Endometrium (tissue), 2 donors: ENCODE data around the gene ADNP.

Source experiments
- FAIRE-seq: peaks from 2 replicates; lab custom pipeline; 2012; peaks lifted over from hg19 to GRCh38; lab: Jason Lieb, UNC
- donor health status: control.
- donor health status: control.

The ADNP gene

DNA sequence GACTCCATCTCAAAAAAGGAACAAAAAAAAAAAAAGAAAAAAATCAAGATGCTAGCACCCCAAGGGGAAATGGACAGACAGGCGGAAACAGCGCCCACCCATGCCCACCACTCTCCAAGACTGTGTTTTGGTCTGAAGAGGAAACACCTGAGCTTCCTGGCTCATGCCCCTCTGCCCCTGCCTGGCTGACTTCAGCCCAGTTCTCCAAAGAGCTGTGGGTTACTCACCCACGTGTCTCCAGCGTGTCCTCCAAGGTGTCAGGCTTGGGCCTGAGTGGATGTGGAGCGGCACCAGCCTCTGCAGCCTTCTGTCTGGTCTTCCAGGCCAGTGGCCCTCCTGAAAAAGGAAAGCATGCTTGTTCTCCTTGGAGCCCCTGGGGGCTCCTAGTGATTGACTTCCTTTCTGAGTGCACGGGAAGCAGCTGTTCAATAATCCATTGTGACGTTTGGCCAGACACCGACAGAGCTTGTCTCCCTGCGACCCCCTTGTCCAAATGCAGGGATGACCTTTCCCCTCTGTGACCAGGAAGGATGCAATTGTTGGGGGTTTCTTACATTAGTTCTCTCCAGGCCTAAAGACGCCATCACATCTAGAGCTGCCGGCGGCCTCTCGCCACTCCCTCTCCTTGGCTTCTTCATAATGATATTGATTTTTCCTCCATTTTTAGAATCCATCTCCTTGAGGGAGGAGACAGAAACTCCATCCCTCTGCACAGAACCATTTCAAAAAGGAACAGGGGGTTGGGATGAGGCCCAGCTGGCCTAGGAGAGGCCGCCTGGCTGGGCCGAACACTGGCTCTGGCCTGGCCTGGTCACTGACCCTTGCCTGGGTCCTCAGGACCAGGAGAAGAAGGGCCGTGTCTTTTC is 58.4 kb downstream of the ADNP start:
- no peak for FAIRE-seq

DNA sequence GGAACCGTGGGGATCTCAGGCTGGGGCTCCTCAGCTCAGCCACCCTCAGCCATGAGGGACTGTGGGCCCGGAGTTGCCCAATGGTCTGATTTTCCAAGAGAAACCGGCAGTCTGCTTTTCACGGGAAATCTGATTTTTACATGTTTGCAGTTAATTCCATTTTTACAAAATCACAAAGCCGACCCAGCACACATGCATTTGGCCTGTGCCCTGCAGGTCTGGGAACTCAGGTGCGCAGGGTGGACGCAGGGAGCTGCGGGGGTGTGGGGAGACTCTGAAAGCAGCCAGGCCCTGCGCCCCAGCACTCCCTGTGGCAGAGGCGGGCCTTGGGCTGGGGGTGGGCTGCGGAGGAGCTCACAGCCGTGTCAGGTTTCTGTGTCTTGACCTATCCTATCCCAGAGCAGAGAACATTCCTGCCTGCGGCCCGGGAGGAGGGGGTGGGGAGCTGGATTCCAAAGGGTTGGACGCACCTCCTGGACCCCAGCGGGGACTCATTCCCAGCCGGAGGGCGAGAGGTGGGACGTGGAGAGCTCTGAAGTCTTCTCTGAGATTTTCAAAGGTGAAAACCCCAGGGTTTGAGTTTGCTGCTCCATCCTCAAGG is 60.6 kb downstream of the ADNP start:
- FAIRE-seq = no peak

DNA sequence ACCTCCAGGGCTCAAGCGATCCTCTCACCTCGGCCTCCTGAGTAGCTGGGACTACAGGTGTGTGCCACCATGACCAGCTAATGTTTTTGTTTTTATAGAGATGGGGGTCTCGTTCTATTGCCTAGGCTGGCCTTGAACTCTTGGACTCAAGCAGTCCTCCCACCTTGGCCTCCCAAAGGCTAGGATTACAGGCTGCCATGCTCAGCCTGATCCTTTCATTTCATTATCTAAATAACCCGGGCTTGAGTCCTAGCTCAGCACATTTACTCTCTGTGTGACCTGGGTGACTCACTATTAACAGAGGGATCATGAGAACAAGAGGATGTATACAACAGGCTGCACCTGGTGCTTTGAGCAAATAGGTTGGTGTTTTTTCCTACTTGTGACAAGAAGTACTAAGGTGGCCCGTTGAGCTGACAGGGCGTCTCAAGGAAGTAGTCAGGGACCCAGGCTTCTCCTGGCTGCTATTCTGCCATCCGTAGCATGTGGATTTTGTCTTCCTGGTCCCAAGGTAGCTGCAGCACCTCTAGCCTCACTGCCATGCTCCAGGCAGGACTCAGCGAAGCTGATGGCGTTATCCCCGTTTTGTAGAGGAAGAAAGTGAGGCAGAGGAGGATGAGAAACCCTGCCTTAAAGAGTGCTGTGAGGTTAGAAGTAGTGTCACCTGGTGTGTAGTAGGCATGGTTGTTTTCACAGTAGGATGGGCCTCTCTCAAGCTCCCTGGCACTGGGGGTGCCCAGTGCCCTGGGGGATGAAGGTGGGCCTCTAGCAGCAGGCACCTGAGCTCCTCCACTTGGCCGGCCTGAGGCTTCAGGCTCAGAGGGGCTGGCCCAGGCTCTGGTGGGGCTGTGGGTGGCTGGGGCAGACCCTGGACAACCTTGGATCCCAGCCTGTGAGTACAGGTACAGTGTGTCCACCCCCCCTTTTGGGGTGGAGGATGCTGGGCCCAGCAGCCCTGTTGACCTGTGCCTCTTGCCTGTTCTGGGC is 62.4 kb downstream of the ADNP start:
- FAIRE-seq = no peak

DNA sequence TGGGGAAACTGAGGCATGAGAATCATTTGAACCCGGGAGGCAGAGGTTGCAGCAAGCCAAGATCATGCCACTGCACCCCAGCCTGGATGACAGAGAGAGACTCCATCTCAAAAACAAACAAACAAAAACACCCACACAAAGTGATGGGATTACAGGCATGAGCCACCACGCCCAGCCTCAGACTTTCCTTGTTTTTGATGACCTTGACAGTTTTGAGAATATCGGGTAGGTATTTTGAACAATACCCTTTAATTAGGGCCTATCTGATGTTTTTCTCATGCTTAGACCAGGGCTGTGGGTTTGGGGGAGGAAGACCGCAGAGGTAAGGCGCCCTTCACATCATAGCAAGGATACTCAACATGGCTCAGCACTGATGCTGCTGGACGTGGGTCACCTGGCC is 63.4 kb downstream of the ADNP start:
- FAIRE-seq = no peak

DNA sequence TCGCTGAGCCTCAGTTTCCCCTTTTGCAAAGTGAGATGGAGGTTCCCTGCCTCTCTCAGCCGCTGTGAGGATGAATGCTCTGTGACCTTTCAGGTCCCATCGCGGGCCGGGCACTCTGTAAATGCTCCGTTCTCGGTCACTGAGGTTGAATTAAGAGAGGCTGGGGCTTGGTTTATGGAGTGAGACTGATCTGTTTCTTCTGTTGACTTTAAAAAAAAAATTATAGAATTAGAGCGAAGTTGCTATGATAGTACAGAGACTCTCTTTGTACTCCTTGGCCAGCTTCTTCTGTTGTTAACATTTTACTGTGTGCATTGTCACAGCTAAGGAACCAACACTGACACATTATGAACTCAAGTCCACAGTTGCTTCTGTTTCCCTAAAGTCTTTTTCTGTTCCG is 64.4 kb downstream of the ADNP start:
- FAIRE-seq = no peak

DNA sequence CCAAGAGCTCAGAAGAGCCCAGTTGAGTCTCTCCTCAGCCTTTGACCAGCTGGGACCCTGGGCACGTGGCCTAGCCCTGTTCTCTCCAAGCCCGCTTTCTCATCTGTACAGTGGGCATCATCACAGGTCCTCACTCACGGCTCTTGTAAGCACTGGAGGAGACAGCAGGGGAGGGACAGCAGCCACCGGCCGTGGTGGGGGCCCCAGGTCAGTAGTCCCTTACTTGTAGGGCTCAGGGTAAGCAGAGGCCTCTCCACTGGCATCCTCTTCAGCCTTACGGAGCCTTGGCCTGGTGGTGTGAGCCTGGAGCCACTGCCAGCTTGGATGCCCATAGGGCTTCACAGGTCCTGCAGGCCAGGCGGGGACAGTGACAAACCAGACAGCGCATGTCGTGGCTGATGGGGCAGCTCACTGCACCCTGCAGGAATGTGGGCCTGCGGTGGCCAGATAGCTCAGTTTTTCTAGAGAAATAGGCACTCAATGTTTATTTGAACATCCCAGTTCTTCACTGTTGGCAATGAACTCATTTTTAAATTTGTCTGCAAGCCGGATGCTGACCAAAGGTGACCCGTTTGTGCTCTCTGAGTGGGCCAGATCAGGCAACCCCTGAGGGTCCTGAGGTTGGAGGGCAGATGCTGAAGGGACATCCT is 65.1 kb downstream of the ADNP start:
- FAIRE-seq = no peak

DNA sequence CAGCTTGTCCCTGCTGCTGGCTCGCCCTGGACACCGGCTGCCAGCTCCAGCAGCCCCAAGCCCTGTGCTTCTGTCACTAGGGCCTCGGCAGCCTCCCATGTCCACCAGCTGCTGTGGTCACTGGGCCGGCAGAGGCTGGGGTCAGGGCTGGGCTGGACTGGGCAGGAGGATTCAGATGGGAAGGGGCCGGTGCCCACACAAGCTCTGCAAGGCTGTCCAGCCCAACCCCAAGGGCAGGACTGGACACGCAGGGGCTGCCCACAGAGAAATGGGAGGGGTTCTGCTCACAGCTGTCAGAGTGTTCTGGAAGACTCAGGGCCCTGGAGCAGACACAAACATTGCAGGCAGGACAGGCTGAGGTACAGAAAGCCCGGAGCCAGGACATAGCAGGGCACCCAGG is 65.6 kb downstream of the ADNP start:
- FAIRE-seq = no peak

DNA sequence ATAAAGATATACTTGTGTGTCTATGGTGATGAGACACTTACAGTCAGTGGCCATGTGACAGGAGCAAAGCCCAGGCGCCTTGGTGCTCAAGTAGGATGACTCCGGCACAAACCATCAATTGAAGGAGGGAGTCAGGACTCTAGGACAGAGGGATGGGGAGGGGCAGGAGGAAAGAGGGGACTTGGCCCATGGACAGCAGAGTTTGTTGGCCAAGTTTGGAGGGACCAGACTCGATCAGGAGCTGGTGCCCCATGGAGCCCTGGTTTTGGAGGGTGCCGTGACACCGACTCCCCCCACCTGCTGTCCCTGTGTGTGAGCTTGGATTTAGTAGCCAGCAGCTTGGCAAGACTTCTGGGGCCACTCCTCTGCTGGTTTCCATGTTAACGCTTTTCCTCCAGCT is 66.1 kb downstream of the ADNP start:
- FAIRE-seq = no peak

DNA sequence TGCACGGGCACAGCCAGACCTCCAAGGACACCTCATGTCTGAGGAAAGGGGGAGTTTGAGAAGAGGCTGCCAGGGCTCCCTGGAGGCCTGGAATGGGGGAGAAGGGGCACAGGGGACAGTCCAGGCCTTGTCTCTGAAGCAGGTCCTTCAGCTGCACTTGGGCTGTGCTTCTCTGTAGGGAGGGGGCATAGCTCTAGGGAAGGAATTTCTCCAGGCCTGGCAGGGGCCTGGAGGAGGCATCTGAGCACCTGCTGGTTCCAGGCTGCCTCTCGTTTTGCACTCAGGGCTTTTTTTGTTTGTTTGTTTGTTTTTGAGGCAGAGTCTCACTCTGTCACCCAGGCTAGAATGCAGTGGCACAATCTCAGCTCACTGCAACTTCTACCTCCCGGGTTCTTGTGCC is 68.7 kb downstream of the ADNP start:
- no peak for FAIRE-seq

DNA sequence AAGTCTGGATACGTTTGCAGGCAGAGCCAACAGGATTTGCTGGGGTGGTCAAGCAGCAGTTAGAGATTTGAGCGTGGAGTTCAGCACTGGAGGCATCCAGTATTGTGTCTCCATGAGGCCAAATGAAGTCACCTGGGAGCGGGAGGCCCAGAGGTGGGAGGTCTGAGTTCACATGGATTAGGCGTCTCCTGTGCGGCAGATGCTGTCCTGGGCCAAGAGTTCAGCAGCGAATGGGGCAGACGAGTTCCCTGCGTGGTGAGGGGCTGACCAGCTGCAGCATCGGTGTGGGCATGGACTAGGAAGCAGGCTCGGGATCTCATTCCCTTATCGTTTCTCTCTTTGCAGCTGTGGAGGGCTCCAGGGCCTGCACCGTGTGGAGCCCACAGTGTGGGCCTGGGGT is 70.2 kb downstream of the ADNP start:
- no peak for FAIRE-seq

DNA sequence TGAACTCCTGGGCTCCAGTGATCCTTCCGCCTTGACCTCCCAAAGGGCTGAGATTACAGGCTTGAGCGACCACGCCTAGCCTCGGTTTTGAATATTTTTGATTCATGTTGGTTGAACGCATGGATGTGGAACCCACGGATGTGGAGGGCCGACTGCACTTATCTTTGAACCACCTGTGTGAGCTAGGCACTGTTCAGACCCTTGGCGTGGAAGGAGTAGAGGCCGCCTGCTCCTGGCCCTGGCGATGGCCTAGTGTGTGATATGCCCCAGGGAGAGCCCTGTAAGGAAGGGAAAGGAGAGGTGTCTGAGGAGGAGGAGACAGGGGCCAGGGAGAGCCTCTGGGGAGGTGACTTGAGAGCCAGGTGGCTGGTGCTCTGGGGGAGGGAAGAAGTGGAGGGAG is 72.1 kb downstream of the ADNP start:
- no peak for FAIRE-seq

DNA sequence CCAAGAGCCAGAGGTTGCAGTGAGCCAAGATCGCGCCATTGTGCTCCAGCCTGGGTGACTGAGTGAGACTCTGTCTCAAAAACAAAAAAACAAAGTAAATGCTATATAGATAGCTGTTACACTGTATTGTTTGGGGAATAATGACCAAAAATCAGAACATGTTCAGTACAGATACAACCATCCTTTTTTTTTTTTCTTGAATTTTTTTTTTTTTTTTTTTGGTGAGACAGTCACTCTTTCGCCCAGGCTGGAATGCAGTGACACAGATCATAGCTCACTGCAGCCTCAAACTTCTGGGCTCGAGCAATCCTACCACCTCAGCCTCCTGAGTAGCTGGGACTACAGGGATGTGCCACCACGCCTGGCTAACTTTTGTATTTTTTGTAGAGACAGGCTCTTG is 72.7 kb downstream of the ADNP start:
- FAIRE-seq = no peak

DNA sequence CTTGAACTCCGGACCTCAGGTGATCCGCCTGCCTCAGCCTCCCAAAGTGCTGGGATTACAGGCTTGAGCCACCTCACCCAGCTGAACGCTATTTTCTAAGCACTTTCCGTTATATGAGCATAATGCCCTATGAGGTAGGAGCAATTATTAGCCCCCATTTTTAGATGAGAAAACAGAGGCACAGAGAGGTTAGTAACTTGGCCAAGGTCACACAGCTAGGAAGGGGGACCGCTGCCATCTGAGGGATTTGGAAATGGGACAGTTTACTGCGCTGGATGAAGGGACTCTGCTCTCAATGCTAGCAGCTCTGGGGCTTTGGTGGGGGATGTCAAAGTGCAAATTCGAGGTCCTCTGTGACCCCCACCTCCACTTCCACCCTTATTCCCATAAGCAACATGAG is 73.9 kb downstream of the ADNP start:
- no peak for FAIRE-seq

DNA sequence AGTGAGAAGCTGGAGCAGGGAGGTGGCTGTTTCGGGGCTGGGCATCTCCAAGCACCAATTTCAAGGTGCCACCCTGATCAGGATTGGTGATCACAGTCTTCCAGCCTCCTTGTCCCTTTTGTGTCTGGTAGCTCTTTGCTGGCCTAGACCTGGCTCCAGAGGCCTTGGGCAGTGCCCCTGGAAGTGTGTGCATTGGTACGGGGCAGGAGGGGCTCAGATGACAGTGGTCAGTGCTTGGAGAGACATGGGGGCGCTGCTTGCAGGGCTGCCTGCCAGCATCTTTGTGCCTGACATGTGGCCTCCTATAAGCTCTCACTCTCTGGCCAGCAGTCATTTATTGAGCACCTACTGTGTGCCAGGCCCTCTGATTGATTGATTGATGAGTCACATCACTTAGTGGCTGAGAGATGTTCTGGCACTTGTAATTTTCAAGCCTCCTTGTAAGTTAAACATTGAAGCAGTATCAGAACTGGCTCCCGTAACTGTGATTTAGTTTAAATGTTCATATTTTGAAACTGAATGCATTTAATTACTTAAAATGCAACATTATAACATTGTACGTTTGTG is 74.7 kb downstream of the ADNP start:
- no peak for FAIRE-seq

DNA sequence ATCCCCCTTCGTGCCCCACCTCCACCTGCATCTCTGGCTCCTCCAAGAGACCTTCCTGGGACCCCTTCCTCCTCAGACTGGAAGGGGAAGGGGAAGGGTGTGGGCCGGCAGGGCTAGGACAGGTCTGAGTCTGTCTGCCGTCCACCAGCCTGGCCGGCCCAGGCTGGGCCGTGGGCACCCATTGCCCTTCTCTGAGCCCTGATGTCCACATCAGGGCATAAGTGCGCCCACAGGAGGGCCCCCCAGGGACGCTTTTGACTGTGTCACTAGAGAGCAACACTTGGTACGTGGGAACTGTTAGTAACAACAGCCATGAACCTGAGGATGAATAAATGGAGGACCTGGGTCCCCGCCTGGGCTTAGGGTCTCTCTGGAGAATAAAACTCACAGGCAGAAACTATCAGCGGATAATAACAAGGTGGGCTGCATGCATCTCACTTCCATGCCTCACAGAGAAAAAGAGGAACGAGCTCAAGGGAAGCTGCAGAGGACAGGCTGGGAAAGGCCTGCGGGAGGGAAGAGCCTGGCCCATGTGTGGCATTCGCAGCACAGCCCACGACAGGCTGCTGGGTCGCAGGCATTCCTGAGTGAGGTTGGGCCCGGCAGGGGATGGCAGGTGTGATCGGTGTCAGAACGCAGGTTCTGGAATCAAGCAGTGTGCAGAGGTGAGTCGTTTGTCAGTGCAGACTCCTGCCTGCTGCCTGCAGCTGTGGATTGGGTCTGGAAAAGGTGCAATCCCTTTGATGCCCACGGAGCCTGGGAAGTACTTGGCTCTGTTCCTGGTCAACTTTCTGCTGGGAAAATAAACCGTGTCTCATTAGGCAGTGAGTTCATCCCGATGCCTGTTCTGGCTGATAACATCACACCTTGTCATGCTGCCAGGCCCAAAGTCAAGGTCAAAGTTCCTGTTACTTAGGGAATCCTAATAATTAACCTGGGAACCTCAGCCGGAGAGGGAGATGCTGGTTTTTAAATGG is 75.5 kb downstream of the ADNP start:
- FAIRE-seq = no peak

DNA sequence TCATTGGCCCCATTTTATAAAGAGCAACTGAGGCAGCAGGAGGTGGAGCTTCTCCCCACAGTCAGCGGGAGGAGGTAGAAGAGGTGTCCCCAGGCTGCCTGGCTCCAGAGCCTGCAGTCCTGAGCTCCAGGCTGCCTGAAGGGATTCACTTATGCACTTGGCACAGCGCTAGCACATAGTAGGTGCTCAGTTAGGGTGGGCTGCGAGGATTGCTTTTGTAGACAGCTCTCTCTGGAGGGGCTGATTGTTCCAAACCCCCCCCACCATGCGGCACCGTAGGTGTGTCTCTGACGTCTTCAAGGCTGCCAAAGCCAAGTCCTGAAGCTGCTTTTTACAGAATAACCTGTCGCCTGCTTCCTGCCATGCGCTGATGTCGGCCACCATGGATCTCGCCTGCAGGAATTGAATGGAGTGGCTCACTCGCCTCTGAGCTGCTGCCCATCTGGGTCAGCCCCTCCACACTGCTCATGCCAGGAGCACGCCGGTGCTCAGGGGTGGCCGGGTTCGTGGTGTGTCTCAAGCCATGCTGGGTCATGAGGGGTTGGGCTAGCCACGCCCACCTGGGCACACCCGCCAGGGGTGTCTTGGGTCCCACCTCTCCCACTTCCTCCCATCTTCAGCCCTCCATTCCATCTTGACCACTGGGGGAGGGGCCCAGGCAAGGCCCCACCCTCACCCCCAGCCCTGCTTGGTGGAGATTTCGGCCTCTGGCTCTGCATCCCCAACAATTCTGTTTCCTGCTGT is 76.6 kb downstream of the ADNP start:
- FAIRE-seq = no peak

DNA sequence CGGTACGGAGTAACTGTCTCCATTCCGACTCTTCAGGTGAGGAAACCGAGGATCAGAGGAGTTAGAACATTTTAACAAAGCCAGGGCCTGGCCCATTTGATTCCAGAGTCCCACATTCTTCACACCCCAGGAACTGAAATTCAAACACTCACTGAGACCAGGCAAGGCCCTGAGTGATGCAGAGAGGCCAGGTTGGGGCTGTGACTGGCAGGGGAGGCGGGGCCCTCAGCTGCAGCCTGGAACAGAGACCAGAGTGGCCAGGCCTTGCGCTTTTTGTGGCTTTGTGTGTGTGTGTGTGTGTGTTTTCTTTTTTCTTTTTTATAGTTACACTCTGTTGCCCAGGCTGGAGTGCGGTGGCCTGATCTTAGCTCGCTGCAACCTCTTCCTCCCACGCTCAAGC is 79.2 kb downstream of the ADNP start:
- no peak for FAIRE-seq

DNA sequence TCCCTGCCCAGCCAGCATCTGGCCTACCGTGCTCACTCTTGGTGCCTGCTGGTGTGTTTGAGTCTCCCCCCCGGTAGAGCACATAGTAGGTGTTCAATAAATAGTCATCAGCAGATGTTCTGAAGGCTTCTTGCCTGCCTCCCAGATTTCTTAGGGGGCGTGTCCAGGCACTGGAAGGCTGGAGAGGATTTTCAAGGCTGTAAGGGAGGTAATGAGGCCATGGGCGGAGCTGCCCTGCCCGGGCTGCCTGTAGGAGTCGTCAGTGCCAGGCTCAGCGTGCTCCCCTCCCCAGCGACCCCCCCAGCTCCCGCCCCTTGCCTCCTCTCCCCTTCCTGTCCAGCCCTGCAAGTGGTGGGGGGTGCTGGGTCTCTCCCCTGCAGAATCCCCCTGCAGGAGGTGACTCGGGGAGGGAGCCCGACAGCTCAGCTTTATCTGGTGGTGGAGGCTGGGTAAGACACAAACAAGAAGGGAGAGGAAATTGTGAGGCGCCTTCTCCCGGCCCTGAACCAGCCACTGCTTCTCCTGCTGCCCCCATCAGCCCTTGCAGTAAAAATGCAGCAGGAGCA is 80.4 kb downstream of the ADNP start:
- FAIRE-seq = no peak

DNA sequence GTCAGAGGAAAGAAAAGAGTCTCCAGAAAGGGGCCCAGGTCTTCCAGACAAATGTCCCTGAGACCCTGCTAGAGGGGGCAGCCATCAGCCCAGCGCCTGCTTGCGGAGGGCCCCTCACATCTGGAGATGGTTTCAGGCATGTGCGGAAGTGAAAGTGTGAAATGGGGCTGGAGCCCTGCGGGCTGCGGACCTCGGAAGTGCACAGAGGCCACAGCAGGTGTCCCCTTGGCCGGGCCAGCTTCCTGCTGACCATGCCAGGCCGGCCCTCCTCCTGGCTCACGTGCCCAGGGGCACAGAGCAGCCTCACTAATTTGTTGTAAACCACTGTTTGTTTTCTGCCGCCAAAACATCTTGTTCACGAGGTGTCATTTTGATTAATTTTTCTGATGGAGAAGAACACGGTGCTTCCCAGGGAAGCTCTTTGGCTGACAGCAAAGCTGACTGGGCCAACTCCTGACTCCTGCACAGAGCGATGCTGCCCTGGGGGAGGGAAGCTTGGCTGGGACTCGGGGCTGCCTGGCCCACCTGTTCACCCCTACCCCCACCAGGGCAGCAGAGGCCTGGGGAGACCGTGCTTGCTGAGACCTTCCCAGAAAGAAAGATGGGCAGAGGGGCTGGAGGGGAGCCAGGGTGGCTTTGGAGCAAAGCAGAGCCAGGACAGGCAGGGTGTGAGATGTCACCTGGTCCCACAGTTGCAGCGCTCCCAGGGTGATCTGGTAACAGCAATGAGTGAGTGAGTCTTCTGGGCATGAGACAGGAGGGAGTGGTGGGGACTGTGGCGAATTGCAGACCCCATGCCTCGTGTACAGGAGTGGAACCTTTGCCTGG is 82.2 kb downstream of the ADNP start:
- no peak for FAIRE-seq
